A549 (cell line): ENCODE data around the gene COL2A1. TPM values are rescaled to one million over a fixed set of nuclear protein-coding genes. Genes with fewer than 3 reads are reported as not detected.

Experiments
- ATAC-seq, 2 experiments: fragments of 200-7000 bp in 1 of 2; fragments of >200 bp in 1 of 2; cut with Nextera tagmentation in 1 of 2; cut with Tn5 transposase in 1 of 2; 3 replicates each; pipeline versions ENCODE4 v1.8.0 to v1.9.1; 2018 to 2020; ENCODE audit warnings: mild to moderate bottlenecking in 1 of 2, moderate library complexity in 1 of 2
- CTCF ChIA-PET: fragments of 300-600 bp; sonication (Branson Sonifier 250); formaldehyde crosslinking; extraction: SDS; loops from one replicate; lab custom pipeline; 2021; ENCODE audit warnings: antibody characterized with exemption, inconsistent platforms; lab: Yijun Ruan, JAX
- POLR2A ChIA-PET: fragments of 350-600 bp; formaldehyde crosslinking; extraction: SDS; loops from one replicate; lab custom pipeline; 2021; ENCODE audit warnings: antibody characterized with exemption, inconsistent platforms; lab: Yijun Ruan, JAX
- DNase-seq, 2 experiments: peaks; one replicate each; pipeline versions ENCODE4 v3.0.0 to v3.0.0-alpha.2; 2011 to 2016; ENCODE audit warnings: low read depth in 1 of 2, low spot score in 1 of 2
- FAIRE-seq: peaks from 2 replicates; lab custom pipeline; 2011; peaks lifted over from hg19 to GRCh38; lab: Jason Lieb, UNC
- H3K27ac ChIP-seq, 2 experiments: fragments of >200 bp; sonication (Bioruptor Twin); formaldehyde crosslinking; 3 replicates each; pipeline ENCODE4 v1.5.1; 2016 to 2017
- H3K4me1 ChIP-seq: fragments of >200 bp; sonication (Bioruptor Twin); formaldehyde crosslinking; 3 replicates; pipeline ENCODE4 v1.6.1; 2016
- H3K4me2 ChIP-seq: fragments of >200 bp; sonication (Bioruptor Twin); formaldehyde crosslinking; 3 replicates; pipeline ENCODE4 v1.6.1; 2016
- H3K4me3 ChIP-seq: fragments of >200 bp; sonication (Bioruptor Twin); formaldehyde crosslinking; 3 replicates; pipeline ENCODE4 v1.5.1; 2016
- H3K9me3 ChIP-seq: fragments of >200 bp; sonication (Bioruptor Twin); formaldehyde crosslinking; 3 replicates; pipeline ENCODE4 v1.6.1; 2016
- BHLHE40 ChIP-seq: IDR thresholded peaks from 2 replicates; pipeline ENCODE4 v1.6.1; 2012; ENCODE audit warnings: low read depth, low read length, inconsistent platforms
- CBX2 ChIP-seq: fragments of 200-600 bp; sonication (generic); IDR thresholded peaks from 2 replicates; pipeline ENCODE4 v1.6.1; 2016; ENCODE audit warnings: low read depth, mild to moderate bottlenecking, borderline replicate concordance
- CEBPB ChIP-seq, 2 experiments: fragments of >200 bp in 1 of 2; sonication (Bioruptor Twin) in 1 of 2; formaldehyde crosslinking in 1 of 2; IDR thresholded peaks; 2 replicates each; pipeline ENCODE4 v1.6.1; 2012 to 2016
- CTCF ChIP-seq: fragments of >200 bp; sonication (Bioruptor Twin); formaldehyde crosslinking; IDR thresholded peaks from 3 replicates; pipeline ENCODE4 v1.5.1; 2016
- E2F6 ChIP-seq: IDR thresholded peaks from 2 replicates; pipeline ENCODE4 v1.6.1; 2012; ENCODE audit warnings: low read depth, borderline replicate concordance
- HOXB13 ChIP-seq: fragments of 250-450 bp; sonication (Bioruptor Pico); IDR thresholded peaks from 2 replicates; pipeline ENCODE4 v1.5.0; 2020; ENCODE audit warnings: low read depth, mild to moderate bottlenecking, moderate library complexity
- JUNB ChIP-seq: fragments of >200 bp; sonication (Bioruptor Twin); formaldehyde crosslinking; IDR thresholded peaks from 2 replicates; pipeline ENCODE4 v1.6.1; 2016
- KDM1A ChIP-seq: fragments of 200-600 bp; sonication (generic); IDR thresholded peaks from 2 replicates; pipeline ENCODE4 v1.6.1; 2016; ENCODE audit warnings: low read depth, mild to moderate bottlenecking
- KDM5A ChIP-seq: fragments of 200-600 bp; sonication (generic); IDR thresholded peaks from 2 replicates; pipeline ENCODE4 v1.6.1; 2016; ENCODE audit warnings: antibody characterized with exemption, mild to moderate bottlenecking
- MAFK ChIP-seq: fragments of 450-650 bp; IDR thresholded peaks from 2 replicates; pipeline ENCODE4 v1.6.1; 2014; ENCODE audit not compliant: partially characterized antibody
- MAX ChIP-seq: IDR thresholded peaks from 2 replicates; pipeline ENCODE4 v1.6.1; 2012
- MAZ ChIP-seq: fragments of 150-350 bp; IDR thresholded peaks from 2 replicates; pipeline ENCODE4 v1.6.1; 2014; ENCODE audit warnings: antibody characterized with exemption, low read depth, low read length, borderline replicate concordance
- NPAS2 ChIP-seq: fragments of 250-450 bp; sonication (Bioruptor Pico); IDR thresholded peaks from 2 replicates; pipeline ENCODE4 v1.8.0; 2022; ENCODE audit warnings: mild to moderate bottlenecking, moderate library complexity, borderline replicate concordance
- NR3C1 ChIP-seq: fragments of >200 bp; sonication (Bioruptor Twin); formaldehyde crosslinking; IDR thresholded peaks from 3 replicates; pipeline ENCODE4 v1.6.1; 2017
- RARB ChIP-seq: fragments of 250-450 bp; sonication (Bioruptor Pico); IDR thresholded peaks from 2 replicates; pipeline ENCODE4 v1.8.0; 2021; ENCODE audit warnings: mild to moderate bottlenecking, moderate library complexity
- WGBS: methylation state at CpG from one replicate; pipeline ENCODE4 v1.1.6; 2017; ENCODE audit errors: missing lambda C conversion rate; 5-methylcytosine and 5-hydroxymethylcytosine counted together
- polyA plus RNA-seq, 4 experiments: library from polyadenylated mRNA; depleted of rRNA in 3 of 4; stranded (reverse); fragments of >200 nt; fragmentation: RNase III in 1 of 4; extraction: RNeasy Plus Mini Kit Qiagen cat#74134 plus additional on column Dnase treatment in 1 of 4; gene quantifications; 2 replicates in 3 of 4; 3 replicates in 1 of 4; pipeline ENCODE4 v1.2.3, GENCODE V29; 2011 to 2017

Gene COL2A1
- polyA plus RNA-seq, 2 of the 4 experiments (the other 2 are of a cell fraction), result 0.01 TPM; not detected in 1

DNA sequence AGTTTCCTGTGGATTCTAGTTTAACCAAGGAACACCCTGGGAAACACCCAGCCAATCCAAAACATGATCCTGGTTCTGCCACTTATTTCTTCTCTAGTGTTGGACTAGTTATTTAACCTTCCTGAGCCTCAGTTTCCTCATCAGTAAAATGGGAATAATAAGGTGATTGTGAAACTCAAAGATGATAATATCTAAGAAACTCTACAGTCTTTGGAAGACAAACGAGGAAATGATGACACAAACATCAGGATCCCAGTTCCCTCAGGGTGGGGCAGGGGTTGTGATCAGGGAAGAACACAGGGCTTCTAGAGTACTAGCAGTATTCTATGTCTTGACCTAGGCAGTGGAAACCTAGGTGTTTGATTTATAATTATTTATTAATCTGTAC lies 58.9 kb downstream of the COL2A1 start (continued):
- TF ChIP-seq E2F6 (no peak), NR3C1 (no peak)

GRCh38 chr12:47944685-47945340 lies 59.5 kb downstream of the COL2A1 start:
- ATAC-seq (no peak), FAIRE-seq (no peak), DNase-seq (no peak)
- Histone ChIP-seq H3K4me1 (peaks cover 19% of the 10 kb centered on the region), H3K27ac (no peak overlapping the region), H3K9me3 (no peaks in the 10 kb centered on the region), H3K4me2 (no peak overlapping the region), H3K4me3 (no peak overlapping the region)
- CTCF ChIA-PET, result interaction anchor here (1.0 to 1.7 kb wide), 3 partner anchors 9 to 53 kb away, joined by 3 to 8 read pairs (median 3); no protein-coding TSS in a partner anchor
- TF ChIP-seq MAX (no peak), BHLHE40 (no peak), RARB (CRISPR knock-in tag) (no peak), KDM5A (no peak), JUNB (no peak)
- POLR2A ChIA-PET, result no interaction called here
- WGBS, result 69% methylated on average over 6 of the region's 6 CpGs

DNA sequence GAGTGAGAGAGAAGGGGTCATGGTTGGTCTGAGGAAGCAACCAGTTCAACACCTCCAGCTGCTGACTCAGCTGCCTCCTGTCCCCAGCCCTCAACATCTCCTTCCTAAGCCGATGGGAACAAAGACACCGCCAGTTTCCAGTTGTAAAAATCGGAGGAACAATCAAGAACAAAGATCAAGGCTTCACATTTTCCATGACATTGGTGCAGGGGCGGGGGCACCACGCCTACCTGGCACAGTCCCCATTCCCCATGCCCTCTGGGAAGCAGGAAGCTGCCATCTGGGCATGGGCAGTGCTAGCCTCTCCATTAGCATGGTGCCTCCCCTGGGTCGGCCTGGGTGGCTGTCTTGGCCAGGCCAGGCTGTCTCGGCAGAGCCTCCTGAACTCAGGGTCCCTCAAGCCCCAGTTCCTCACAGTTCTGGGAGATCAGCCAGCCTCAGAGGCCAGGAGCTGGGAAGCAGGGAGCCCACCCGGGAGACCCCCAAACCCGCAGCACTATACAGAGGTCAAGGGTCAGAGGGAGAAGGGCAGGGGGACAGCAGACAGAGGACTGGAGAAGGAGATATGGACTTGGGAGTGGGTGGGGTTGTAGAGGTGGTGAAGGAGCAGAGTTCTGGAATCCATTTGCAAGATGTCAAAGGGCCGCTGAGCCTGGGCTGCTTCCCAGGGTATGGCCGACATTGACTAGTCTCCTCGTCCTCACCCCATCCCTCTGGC lies 60.5 kb downstream of the COL2A1 start:
- no peak overlapping the region for H3K27ac ChIP-seq
- no peak overlapping the region for H3K4me2 ChIP-seq
- H3K4me1 ChIP-seq, result peaks cover 19% of the 10 kb centered on the region
- DNase-seq, result peak in 1 of 2 experiments; percentile 37
- WGBS, result 56% methylated on average over 12 of the region's 12 CpGs
- no peaks in the 10 kb centered on the region for H3K9me3 ChIP-seq
- ATAC-seq, result peak in 1 of 2 experiments; percentile 26; a peak in 2 of 6 replicates
- POLR2A ChIA-PET, result no interaction called here
- CTCF ChIA-PET, result interaction anchor here (1.0 to 1.7 kb wide), 3 partner anchors 10 to 52 kb away, joined by 3 to 8 read pairs (median 3); no protein-coding TSS in a partner anchor
- no peak for TF ChIP-seq HOXB13
- no peak for TF ChIP-seq KDM1A
- TF ChIP-seq CBX2, result no peak
- no peak for TF ChIP-seq NPAS2 (CRISPR knock-in tag)
- peak; percentile 46 for TF ChIP-seq MAFK
- TF ChIP-seq CEBPB (IDR thresholded peaks at IDR 0.05), result no peak
- FAIRE-seq, result no peak
- H3K4me3 ChIP-seq, result no peak overlapping the region

DNA sequence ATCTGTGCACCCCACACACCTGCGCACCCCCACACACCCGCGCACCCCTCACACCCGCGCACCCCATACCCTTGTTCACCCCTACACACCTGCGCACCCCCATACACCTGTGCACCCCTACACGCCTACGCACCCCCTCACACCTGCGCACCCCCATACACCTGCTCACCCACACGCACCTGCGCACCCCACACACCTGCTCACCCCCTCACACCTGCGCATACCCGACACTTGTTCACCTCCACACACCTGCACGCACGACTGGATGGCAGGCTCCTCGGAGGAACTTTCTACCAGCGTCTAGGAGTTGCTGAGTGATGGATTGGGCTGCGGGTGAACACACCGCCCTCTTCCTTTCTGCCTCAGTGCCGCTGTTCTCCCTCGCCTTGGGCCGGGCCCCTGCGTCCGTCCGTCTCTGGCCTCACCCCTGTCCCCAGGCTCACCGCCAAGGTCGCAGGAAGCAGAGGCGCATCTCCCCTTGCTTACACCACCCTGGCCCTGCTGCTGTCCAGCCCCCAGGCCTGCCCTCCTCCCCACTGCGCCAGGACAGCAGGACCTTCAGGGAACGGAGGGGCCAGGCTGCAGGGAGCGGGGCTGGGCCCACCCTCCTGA lies 61.6 kb downstream of the COL2A1 start:
- Histone ChIP-seq H3K4me3 (no peak overlapping the region), H3K4me1 (peaks cover 19% of the 10 kb centered on the region), H3K27ac (no peak overlapping the region), H3K4me2 (no peak overlapping the region), H3K9me3 (no peaks in the 10 kb centered on the region)
- FAIRE-seq (no peak), DNase-seq (no peak), ATAC-seq (peak in 1 of 2 experiments; percentile 6; a peak in 2 of 6 replicates)
- ChIA-PET POLR2A (no interaction called here), CTCF (no interaction called here)
- 86% methylated on average over 23 of the region's 31 CpGs for WGBS
- no peak for TF ChIP-seq CEBPB (IDR thresholded peaks at IDR 0.05)
- peak; percentile 3; the same call in 1 of the 3 replicates for TF ChIP-seq CTCF
- TF ChIP-seq MAZ, result no peak
